HEK293 (cell line): ENCODE measurements around the gene MYL4.

Experiments
- CTCF ChIP-seq: fragments of 450-650 bp; formaldehyde crosslinking; IDR thresholded peaks from 2 replicates; pipeline ENCODE4 v1.5.1; 2016; ENCODE audit warnings: missing biosample characterization, missing genetic modification characterization
- GLI4 ChIP-seq: fragments of 450-650 bp; formaldehyde crosslinking; IDR thresholded peaks from 2 replicates; pipeline ENCODE4 v1.5.1; 2016; ENCODE audit warnings: missing biosample characterization, missing genetic modification characterization
- KLF10 ChIP-seq: fragments of 450-650 bp; IDR thresholded peaks from 2 replicates; pipeline ENCODE4 v1.5.1; 2018; ENCODE audit warnings: missing biosample characterization, mild to moderate bottlenecking, missing genetic modification characterization
- MEIS1 ChIP-seq: sonication (generic); formaldehyde crosslinking; IDR thresholded peaks from 2 replicates; pipeline ENCODE4 v1.8.1; 2022; ENCODE audit warnings: missing genetic modification reagents, mild to moderate bottlenecking, borderline replicate concordance
- PBX3 ChIP-seq: sonication (generic); formaldehyde crosslinking; IDR thresholded peaks from 2 replicates; pipeline ENCODE4 v1.8.1; 2022; ENCODE audit warnings: mild to moderate bottlenecking, moderate library complexity, missing genetic modification reagents
- ZBTB21 ChIP-seq: fragments of 450-650 bp; formaldehyde crosslinking; IDR thresholded peaks from 2 replicates; pipeline ENCODE4 v1.5.1; 2017; ENCODE audit warnings: missing biosample characterization, missing genetic modification characterization
- ZBTB26 ChIP-seq: fragments of 450-650 bp; formaldehyde crosslinking; optimal IDR thresholded peaks from 2 replicates; pipeline ENCODE3; 2016; ENCODE audit warnings: missing biosample characterization, mild to moderate bottlenecking, missing genetic modification characterization
- ZFP37 ChIP-seq: fragments of 450-650 bp; formaldehyde crosslinking; IDR thresholded peaks from 2 replicates; pipeline ENCODE4 v1.5.1; 2016; ENCODE audit warnings: missing biosample characterization, missing genetic modification characterization
- ZNF449 ChIP-seq: fragments of 450-650 bp; formaldehyde crosslinking; IDR thresholded peaks from 2 replicates; pipeline ENCODE4 v1.5.1; 2017; ENCODE audit warnings: missing biosample characterization, mild to moderate bottlenecking, missing genetic modification characterization, moderate library complexity
- ZNF585B ChIP-seq: fragments of 450-650 bp; formaldehyde crosslinking; IDR thresholded peaks from 2 replicates; pipeline ENCODE4 v1.5.1; 2016; ENCODE audit warnings: missing biosample characterization, missing genetic modification characterization
- ZNF610 ChIP-seq: fragments of 450-650 bp; formaldehyde crosslinking; IDR thresholded peaks from 2 replicates; pipeline ENCODE4 v1.5.1; 2016; ENCODE audit warnings: missing biosample characterization, missing genetic modification characterization, borderline replicate concordance

GRCh38 chr17:47253541-47254402, 44.6 kb downstream of the MYL4 start, which contains the start of gene ITGB3:
- TF ChIP-seq CTCF (peak; percentile 63), ZBTB26 (peak; percentile 97), ZNF449 (tag by site-specific recombination) (no peak), PBX3 (CRISPR knock-in tag) (no peak), ZFP37 (no peak), MEIS1 (no peak), GLI4 (tag by site-specific recombination) (no peak), KLF10 (tag by site-specific recombination) (no peak), ZBTB21 (tag by site-specific recombination) (no peak), ZNF610 (tag by site-specific recombination) (no peak), ZNF585B (tag by site-specific recombination) (no peak)
